Measurements from ENCODE around the gene EGFL7.

Gene EGFL7

GRCh38 chr9:136640171-136641111, 22.3 kb upstream of the EGFL7 start:
- Histone ChIP-seq H3K4me1 (ENCODE audit: insufficient read depth, insufficient read length) (peaks cover 12% of the 10 kb centered on the region), H3K9me3 (ENCODE audit: insufficient read depth, low read length) (no peaks in the 10 kb centered on the region), H3K27me3 (ENCODE audit: insufficient read depth, insufficient read length) (peaks cover 16% of the 10 kb centered on the region), H3K9ac (ENCODE audit: insufficient read length, low read depth) (no peak overlapping the region), H3K36me3 (ENCODE audit: insufficient read depth, insufficient read length, low read length) (no peaks in the 10 kb centered on the region), H3K4me3 (ENCODE audit: insufficient read length, low read depth) (no peak overlapping the region)
- TF ChIP-seq SUZ12 (IDR thresholded peaks at IDR 0.05; ENCODE audit: extremely low read depth, insufficient read depth, insufficient read length), result no peak
- no peak for TF ChIP-seq YY1 (IDR thresholded peaks at IDR 0.05; ENCODE audit: insufficient read depth, insufficient read length)
- TF ChIP-seq ZNF274 (IDR thresholded peaks at IDR 0.05; ENCODE audit: low read depth, low read length), result no peak
- no peak for DNase-seq (ENCODE audit: low read depth, low spot score)

- Histone ChIP-seq H3K36me3 (ENCODE audit: insufficient read depth, insufficient read length, low read length) (no peaks in the 10 kb centered on the region), H3K9me3 (ENCODE audit: insufficient read depth, low read length) (no peaks in the 10 kb centered on the region), H3K4me1 (ENCODE audit: insufficient read depth, insufficient read length) (peaks cover 22% of the 10 kb centered on the region), H3K9ac (ENCODE audit: insufficient read length, low read depth) (no peak overlapping the region), H3K27me3 (ENCODE audit: insufficient read depth, insufficient read length) (peaks cover 16% of the 10 kb centered on the region), H3K4me3 (ENCODE audit: insufficient read length, low read depth) (no peak overlapping the region)
- TF ChIP-seq SUZ12 (IDR thresholded peaks at IDR 0.05; ENCODE audit: extremely low read depth, insufficient read depth, insufficient read length) (no peak), YY1 (IDR thresholded peaks at IDR 0.05; ENCODE audit: insufficient read depth, insufficient read length) (no peak), ZNF274 (IDR thresholded peaks at IDR 0.05; ENCODE audit: low read depth, low read length) (no peak)
- DNase-seq (ENCODE audit: low read depth, low spot score), result no peak
Measured at GRCh38 chr9:136642439-136642921, 20.2 kb upstream of the EGFL7 start.

- TF ChIP-seq ZNF274 (IDR thresholded peaks at IDR 0.05; ENCODE audit: low read depth, low read length) (no peak), YY1 (IDR thresholded peaks at IDR 0.05; ENCODE audit: insufficient read depth, insufficient read length) (no peak), SUZ12 (IDR thresholded peaks at IDR 0.05; ENCODE audit: extremely low read depth, insufficient read depth, insufficient read length) (no peak)
- Histone ChIP-seq H3K36me3 (ENCODE audit: insufficient read depth, insufficient read length, low read length) (no peaks in the 10 kb centered on the region), H3K27me3 (ENCODE audit: insufficient read depth, insufficient read length) (peaks cover 16% of the 10 kb centered on the region), H3K9ac (ENCODE audit: insufficient read length, low read depth) (peak overlapping the region; percentile 78), H3K9me3 (ENCODE audit: insufficient read depth, low read length) (no peaks in the 10 kb centered on the region), H3K4me1 (ENCODE audit: insufficient read depth, insufficient read length) (peaks cover 22% of the 10 kb centered on the region), H3K4me3 (ENCODE audit: insufficient read length, low read depth) (peak overlapping the region; percentile 27)
- no peak for DNase-seq (ENCODE audit: low read depth, low spot score)
Measured at GRCh38 chr9:136643596-136644342, 18.9 kb upstream of the EGFL7 start.

- peaks cover 16% of the 10 kb centered on the region for H3K27me3 ChIP-seq (ENCODE audit: insufficient read depth, insufficient read length)
- DNase-seq (ENCODE audit: low read depth, low spot score), result no peak
- H3K9me3 ChIP-seq (ENCODE audit: insufficient read depth, low read length), result no peaks in the 10 kb centered on the region
- H3K36me3 ChIP-seq (ENCODE audit: insufficient read depth, insufficient read length, low read length), result no peaks in the 10 kb centered on the region
- no peak for TF ChIP-seq SUZ12 (IDR thresholded peaks at IDR 0.05; ENCODE audit: extremely low read depth, insufficient read depth, insufficient read length)
- no peak for TF ChIP-seq YY1 (IDR thresholded peaks at IDR 0.05; ENCODE audit: insufficient read depth, insufficient read length)
- TF ChIP-seq ZNF274 (IDR thresholded peaks at IDR 0.05; ENCODE audit: low read depth, low read length), result no peak
- peaks cover 22% of the 10 kb centered on the region for H3K4me1 ChIP-seq (ENCODE audit: insufficient read depth, insufficient read length)
- peak overlapping the region; percentile 78 for H3K9ac ChIP-seq (ENCODE audit: insufficient read length, low read depth)
- H3K4me3 ChIP-seq (ENCODE audit: insufficient read length, low read depth), result peak overlapping the region; percentile 27
Measured at GRCh38 chr9:136644343-136644592, 18.4 kb upstream of the EGFL7 start.

- Histone ChIP-seq H3K9me3 (ENCODE audit: insufficient read depth, low read length) (no peaks in the 10 kb centered on the region), H3K9ac (ENCODE audit: insufficient read length, low read depth) (peak overlapping the region; percentile 78), H3K36me3 (ENCODE audit: insufficient read depth, insufficient read length, low read length) (no peaks in the 10 kb centered on the region), H3K4me1 (ENCODE audit: insufficient read depth, insufficient read length) (peaks cover 22% of the 10 kb centered on the region), H3K27me3 (ENCODE audit: insufficient read depth, insufficient read length) (peaks cover 16% of the 10 kb centered on the region), H3K4me3 (ENCODE audit: insufficient read length, low read depth) (peak overlapping the region; percentile 27)
- no peak for TF ChIP-seq SUZ12 (IDR thresholded peaks at IDR 0.05; ENCODE audit: extremely low read depth, insufficient read depth, insufficient read length)
- TF ChIP-seq ZNF274 (IDR thresholded peaks at IDR 0.05; ENCODE audit: low read depth, low read length), result no peak
- TF ChIP-seq YY1 (IDR thresholded peaks at IDR 0.05; ENCODE audit: insufficient read depth, insufficient read length), result no peak
- DNase-seq (ENCODE audit: low read depth, low spot score), result no peak
Measured at GRCh38 chr9:136644593-136645351, 17.9 kb upstream of the EGFL7 start.

GRCh38 chr9:136645352-136645902, 17.3 kb upstream of the EGFL7 start:
- TF ChIP-seq YY1 (IDR thresholded peaks at IDR 0.05; ENCODE audit: insufficient read depth, insufficient read length), result no peak
- no peak for TF ChIP-seq SUZ12 (IDR thresholded peaks at IDR 0.05; ENCODE audit: extremely low read depth, insufficient read depth, insufficient read length)
- TF ChIP-seq ZNF274 (IDR thresholded peaks at IDR 0.05; ENCODE audit: low read depth, low read length), result no peak
- Histone ChIP-seq H3K27me3 (ENCODE audit: insufficient read depth, insufficient read length) (peaks cover 16% of the 10 kb centered on the region), H3K4me1 (ENCODE audit: insufficient read depth, insufficient read length) (peaks cover 22% of the 10 kb centered on the region), H3K9me3 (ENCODE audit: insufficient read depth, low read length) (no peaks in the 10 kb centered on the region), H3K9ac (ENCODE audit: insufficient read length, low read depth) (peak overlapping the region; percentile 42), H3K36me3 (ENCODE audit: insufficient read depth, insufficient read length, low read length) (no peaks in the 10 kb centered on the region), H3K4me3 (ENCODE audit: insufficient read length, low read depth) (no peak overlapping the region)
- DNase-seq (ENCODE audit: low read depth, low spot score), result no peak

All from NT2/D1 (cell line).